Brain microvascular endothelial cell (primary cell): ENCODE results near the gene OR1I1.

ENCODE experiments used
- DNase-seq: peaks from one replicate; pipeline ENCODE4 v3.0.0-alpha.2; 2020
- H3K27ac ChIP-seq: fragments of 250-450 bp; sonication (Bioruptor Pico); 2 replicates; pipeline ENCODE4 v1.5.1; 2020; ENCODE audit warnings: mild to moderate bottlenecking, moderate library complexity
- H3K27me3 ChIP-seq: fragments of 250-450 bp; sonication (Bioruptor Pico); replicated peaks from 2 replicates; pipeline ENCODE4 v1.5.1; 2020; ENCODE audit warnings: mild to moderate bottlenecking
- H3K36me3 ChIP-seq: fragments of 250-450 bp; sonication (Bioruptor Pico); replicated peaks from 2 replicates; pipeline ENCODE4 v1.5.1; 2020; ENCODE audit warnings: mild to moderate bottlenecking
- H3K4me3 ChIP-seq: 2 replicates; pipeline ENCODE4 v1.5.1; 2011; ENCODE audit warnings: low read depth, mild to moderate bottlenecking, control low read depth, low read length, moderate library complexity
- in situ Hi-C: cut with HindIII; loops from 2 replicates; pipeline ENCODE4 v1.10.0; 2017; ENCODE audit warnings: low sequenced_read_pairs, low pct_ligation_motif_present
- TF ChIP-seq, protein P1 (sequence below): IDR thresholded peaks from 2 replicates; pipeline ENCODE4 v1.5.1; 2011; ENCODE audit warnings: low read depth, mild to moderate bottlenecking, moderate library complexity, low read length, control low read depth, inconsistent platforms; ENCODE audit errors: missing control alignments

Gene OR1I1

DNA sequence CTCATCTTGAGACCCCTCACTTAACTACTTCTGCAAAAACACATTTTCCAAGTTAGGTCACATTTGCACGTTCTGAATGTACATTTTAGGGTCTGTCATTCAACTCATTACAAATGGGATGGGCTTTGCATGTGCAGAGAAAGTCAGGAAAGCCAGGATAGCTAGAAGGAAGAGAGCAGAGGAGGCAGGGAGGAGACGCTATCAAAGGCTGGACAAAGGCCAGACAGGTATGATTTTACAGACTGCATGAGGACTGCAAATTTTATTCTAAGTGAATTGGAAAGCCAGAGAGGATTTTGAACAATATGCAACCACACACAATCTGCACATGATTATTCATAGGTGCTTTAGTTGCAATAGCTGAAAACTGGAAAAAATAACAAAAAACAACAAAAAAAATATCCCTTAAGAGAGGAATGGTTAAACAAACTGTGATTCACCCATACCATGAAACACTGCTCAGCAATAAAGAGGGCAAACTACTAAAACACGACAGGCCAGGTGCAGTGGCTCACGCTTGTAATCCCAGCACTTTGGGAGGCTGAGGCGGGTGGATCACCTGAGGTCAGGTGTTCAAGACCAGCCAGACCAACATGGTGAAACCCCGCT, 46.3 kb downstream of the OR1I1 start:
- Histone ChIP-seq H3K27ac (no peak overlapping the region), H3K27me3 (no peaks in the 10 kb centered on the region), H3K36me3 (no peaks in the 10 kb centered on the region), H3K4me3 (no peak overlapping the region)
- in situ Hi-C loops: no loop called here
- DNase-seq: no peak
- TF ChIP-seq, protein P1, sequence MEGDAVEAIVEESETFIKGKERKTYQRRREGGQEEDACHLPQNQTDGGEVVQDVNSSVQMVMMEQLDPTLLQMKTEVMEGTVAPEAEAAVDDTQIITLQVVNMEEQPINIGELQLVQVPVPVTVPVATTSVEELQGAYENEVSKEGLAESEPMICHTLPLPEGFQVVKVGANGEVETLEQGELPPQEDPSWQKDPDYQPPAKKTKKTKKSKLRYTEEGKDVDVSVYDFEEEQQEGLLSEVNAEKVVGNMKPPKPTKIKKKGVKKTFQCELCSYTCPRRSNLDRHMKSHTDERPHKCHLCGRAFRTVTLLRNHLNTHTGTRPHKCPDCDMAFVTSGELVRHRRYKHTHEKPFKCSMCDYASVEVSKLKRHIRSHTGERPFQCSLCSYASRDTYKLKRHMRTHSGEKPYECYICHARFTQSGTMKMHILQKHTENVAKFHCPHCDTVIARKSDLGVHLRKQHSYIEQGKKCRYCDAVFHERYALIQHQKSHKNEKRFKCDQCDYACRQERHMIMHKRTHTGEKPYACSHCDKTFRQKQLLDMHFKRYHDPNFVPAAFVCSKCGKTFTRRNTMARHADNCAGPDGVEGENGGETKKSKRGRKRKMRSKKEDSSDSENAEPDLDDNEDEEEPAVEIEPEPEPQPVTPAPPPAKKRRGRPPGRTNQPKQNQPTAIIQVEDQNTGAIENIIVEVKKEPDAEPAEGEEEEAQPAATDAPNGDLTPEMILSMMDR: no peak

DNA sequence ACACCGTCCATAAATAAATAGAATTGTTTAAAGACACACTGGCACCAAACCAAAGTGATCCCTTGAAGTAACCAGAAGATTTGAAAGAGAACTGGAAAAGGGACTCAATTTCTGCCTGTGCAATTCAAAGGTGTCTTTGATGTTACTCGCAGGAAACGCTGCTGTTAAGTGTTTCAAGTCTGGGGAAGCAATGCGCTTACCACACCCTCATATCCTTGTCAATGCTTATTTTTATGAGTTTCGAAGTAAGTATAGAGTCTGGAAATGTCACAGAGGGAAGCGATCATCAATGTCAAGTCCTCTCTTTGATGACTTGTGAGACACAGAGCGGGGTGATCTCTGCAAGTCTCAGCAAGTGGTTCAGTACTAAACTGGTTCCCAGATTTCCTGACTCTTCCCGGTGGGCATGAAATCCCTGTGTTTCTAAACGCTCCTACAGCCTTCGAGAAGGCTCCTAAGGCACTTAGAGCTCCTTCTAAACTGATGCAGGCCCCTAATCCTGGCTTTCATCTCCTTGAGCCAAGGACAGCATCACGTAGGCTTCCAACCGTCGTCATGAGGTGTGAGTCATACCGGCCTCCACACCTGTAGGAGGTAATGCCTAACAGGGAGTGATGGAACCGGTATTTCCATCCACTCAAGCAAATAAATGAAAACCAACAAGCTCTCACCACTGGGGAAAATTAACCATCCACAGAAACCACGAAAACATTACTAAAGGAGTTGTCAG, 48.0 kb downstream of the OR1I1 start:
- in situ Hi-C loops: no loop called here
- no peak for DNase-seq

DNA sequence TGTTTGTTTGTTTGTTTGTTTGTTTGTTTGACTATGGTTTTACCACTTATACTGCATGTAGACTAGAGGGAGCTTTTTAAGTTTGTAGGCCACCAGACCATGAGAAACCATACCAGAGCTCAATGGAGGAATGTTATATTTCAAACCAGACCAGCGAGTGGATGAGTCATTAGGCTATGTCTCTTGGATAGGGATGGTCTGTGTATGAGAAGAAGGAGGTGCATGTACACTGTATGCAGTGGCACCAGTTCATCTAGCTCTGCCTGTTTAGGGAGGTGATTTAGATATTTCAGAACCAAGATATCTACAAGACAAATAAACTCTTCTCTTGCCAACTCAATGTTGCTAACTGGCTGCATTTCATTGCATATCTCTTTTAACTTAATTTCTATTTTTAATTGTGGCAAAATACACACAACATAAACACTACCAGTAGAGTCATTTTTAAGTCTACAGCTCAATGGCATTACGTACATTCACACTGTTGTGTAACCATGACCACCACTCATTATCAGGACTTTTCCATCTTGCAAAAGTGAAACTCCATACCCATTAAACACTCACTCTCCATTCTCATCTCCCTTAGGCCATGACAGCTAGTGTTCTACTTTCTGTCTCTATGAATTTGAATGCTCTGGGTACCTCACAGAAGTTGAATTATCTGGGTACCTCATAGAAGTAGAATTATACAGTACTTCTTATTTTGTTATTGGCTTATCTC, 54.4 kb downstream of the OR1I1 start:
- Histone ChIP-seq H3K27me3 (no peaks in the 10 kb centered on the region), H3K27ac (no peak overlapping the region)

More for the DNA sequence above, 48.0 kb downstream of the OR1I1 start:
- Histone ChIP-seq H3K27ac (no peak overlapping the region), H3K4me3 (no peak overlapping the region), H3K36me3 (no peaks in the 10 kb centered on the region), H3K27me3 (no peaks in the 10 kb centered on the region)
- TF ChIP-seq, protein P1: no peak

DNA sequence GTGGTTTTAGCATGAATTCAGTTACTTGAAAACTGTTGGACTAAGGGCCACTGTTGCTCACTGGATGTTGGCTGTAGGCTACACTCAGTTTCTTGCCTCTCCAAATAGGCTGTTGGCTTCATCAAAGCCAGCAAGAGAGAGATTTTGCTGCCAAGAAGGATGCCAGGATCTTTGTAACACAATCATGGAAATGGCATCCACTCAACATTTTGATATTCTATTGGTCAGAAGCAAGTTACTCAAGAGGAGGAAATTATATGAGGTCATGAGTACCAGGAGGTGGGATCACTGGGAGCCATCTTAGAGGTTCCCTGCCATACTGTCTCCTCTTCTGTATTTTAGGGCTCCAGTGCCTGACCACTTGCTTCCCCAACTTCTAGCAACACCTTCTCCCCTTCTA, 55.8 kb downstream of the OR1I1 start:
- no peaks in the 10 kb centered on the region for H3K27me3 ChIP-seq
- H3K27ac ChIP-seq: no peak overlapping the region
- H3K4me3 ChIP-seq: no peak overlapping the region
- DNase-seq: no peak
- in situ Hi-C loops: no loop called here
- no peaks in the 10 kb centered on the region for H3K36me3 ChIP-seq
- TF ChIP-seq, protein P1: no peak

More for the DNA sequence above, 54.4 kb downstream of the OR1I1 start:
- Histone ChIP-seq H3K36me3 (no peaks in the 10 kb centered on the region), H3K4me3 (no peak overlapping the region)
- TF ChIP-seq, protein P1: no peak
- in situ Hi-C loops: no loop called here
- peak; percentile 38 for DNase-seq

DNA sequence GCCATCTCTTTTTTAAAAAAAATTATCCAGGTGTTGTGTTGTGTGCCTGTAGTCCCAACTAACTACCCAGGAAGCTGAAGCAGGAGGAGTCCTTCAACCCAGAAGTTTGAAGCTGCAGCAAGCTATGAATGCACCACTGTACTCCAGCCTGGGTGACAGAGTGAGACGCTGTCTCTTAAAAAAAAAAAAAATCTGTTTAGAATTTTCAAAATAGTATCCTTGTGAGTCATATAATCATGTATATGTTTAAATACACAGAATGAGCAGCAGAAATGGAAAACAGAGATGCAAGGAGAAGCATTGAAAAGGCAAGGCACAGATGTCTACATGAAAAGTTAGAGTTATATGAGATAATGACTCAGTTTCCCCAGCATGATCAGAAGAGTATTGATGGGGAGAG, 56.4 kb downstream of the OR1I1 start:
- no peak overlapping the region for H3K27ac ChIP-seq
- in situ Hi-C loops: no loop called here
- no peaks in the 10 kb centered on the region for H3K36me3 ChIP-seq
- TF ChIP-seq, protein P1: no peak
- no peak for DNase-seq
- H3K4me3 ChIP-seq: no peak overlapping the region
- no peaks in the 10 kb centered on the region for H3K27me3 ChIP-seq
